Stomach (tissue), 4 donors: ENCODE measurements around the gene CPLX1.

Experiments
- CTCF ChIP-seq, 7 experiments: fragments of 450-650 bp in 4 of 7; fragments of 200-600 bp in 3 of 7; sonication (generic) in 3 of 7; IDR thresholded peaks; one replicate each; pipeline ENCODE4 v1.5.1; 2016 to 2019; ENCODE audit warnings: antibody characterized with exemption in 7 of 7, control low read depth in 2 of 7, mild to moderate bottlenecking in 1 of 7
- POLR2AphosphoS5 ChIP-seq, 3 donors: sonication (generic); formaldehyde crosslinking; IDR thresholded peaks; one replicate each; pipeline ENCODE4 v1.6.1; 2016; ENCODE audit warnings: antibody characterized with exemption in 3 of 3

DNA sequence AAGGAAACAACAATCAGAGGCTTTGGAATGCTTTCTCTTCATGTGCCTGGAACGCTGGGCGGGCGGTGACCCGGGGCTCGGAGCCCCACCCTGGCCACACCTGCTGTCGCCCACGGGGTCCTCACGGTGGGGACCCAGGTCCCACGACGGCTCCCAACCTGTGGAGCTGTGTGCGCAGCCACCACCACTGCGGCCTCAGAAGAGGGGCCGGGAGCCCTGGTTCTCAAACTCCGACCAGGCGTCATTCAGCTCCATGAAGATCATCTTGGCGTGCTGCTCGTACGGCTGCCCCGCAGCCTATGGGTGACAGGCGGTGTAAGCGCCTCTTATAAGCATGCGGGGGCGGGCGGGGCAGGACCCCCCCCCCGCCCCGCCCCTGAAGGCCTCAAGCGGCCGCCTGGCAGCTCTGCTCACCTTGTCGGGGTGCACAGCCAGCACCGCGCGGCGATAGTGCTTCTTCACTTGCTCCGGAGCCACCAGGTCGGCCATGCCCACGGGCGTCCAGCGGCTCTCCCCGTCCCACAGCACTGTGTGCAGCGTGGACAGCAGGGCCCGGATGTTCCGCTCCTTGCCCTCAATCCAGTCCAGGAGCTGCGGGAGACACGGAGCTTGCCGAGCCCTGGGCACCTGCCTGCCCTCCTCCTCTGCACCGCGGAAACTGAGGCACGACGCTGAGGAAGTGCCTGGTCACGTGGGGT, 23.7 kb upstream of the CPLX1 start:
- TF ChIP-seq CTCF (IDR thresholded peaks at IDR 0.05), result no peak
- TF ChIP-seq POLR2AphosphoS5 (IDR thresholded peaks at IDR 0.05), result no peak
